CD14-positive monocyte (primary cell): ENCODE measurements around the gene NBEA. TPM values are rescaled to one million over a fixed set of nuclear protein-coding genes. Genes with fewer than 3 reads are reported as not detected.
"Not testable (repeated sequence)": the region's sequence is repeated elsewhere in the genome, so short reads cannot be mapped to it uniquely, and the experiment has no call there.

ENCODE experiments used
- DNase-seq, 3 donors: peaks; one replicate each; pipeline ENCODE4 v3.0.0-alpha.2; 2011 to 2022
- H2AFZ ChIP-seq: 2 replicates; pipeline ENCODE4 v1.6.0; 2012; ENCODE audit warnings: mild to moderate bottlenecking, low read depth, low read length, inconsistent platforms; ENCODE audit not compliant: insufficient read depth, poor library complexity, severe bottlenecking
- H3K27ac ChIP-seq, 2 donors: 1 replicate in 1 of 2; 2 replicates in 1 of 2; pipeline ENCODE4 v1.5.1; 2012 to 2013; ENCODE audit warnings: low read length in 2 of 2, control low read depth in 1 of 2, inconsistent platforms in 1 of 2, low read depth in 1 of 2, mild to moderate bottlenecking in 1 of 2
- H3K27me3 ChIP-seq, 2 donors: one replicate each; pipeline versions ENCODE4 v1.6.0 to v1.6.1; 2011 to 2013; ENCODE audit warnings: low read length in 2 of 2; ENCODE audit not compliant: control insufficient read depth in 2 of 2, insufficient read depth in 2 of 2
- H3K36me3 ChIP-seq, 2 donors: replicated peaks in 1 of 2; 1 replicate in 1 of 2; 2 replicates in 1 of 2; pipeline versions ENCODE4 v1.5.1 to v1.6.1; 2012 to 2013; ENCODE audit warnings: low read length in 2 of 2, control low read depth in 1 of 2, inconsistent platforms in 1 of 2, mild to moderate bottlenecking in 1 of 2; ENCODE audit not compliant: insufficient read depth in 2 of 2, control insufficient read depth in 1 of 2
- H3K4me1 ChIP-seq, 2 donors: 1 replicate in 1 of 2; 2 replicates in 1 of 2; pipeline versions ENCODE4 v1.5.1 to v1.6.1; 2012 to 2013; ENCODE audit warnings: low read length in 2 of 2, control low read depth in 1 of 2, inconsistent platforms in 1 of 2, mild to moderate bottlenecking in 1 of 2, moderate library complexity in 1 of 2; ENCODE audit not compliant: insufficient read depth in 2 of 2, control insufficient read depth in 1 of 2
- H3K4me2 ChIP-seq: replicated peaks from 2 replicates; pipeline ENCODE3; 2012; ENCODE audit warnings: low read length, moderate library complexity, mild to moderate bottlenecking; ENCODE audit not compliant: poor library complexity, severe bottlenecking; ENCODE audit errors: extremely low read depth
- H3K4me3 ChIP-seq, 3 experiments: fragments of 200-600 bp in 1 of 3; sonication (generic) in 1 of 3; replicated peaks in 1 of 3; 1 replicate in 2 of 3; 2 replicates in 1 of 3; pipeline ENCODE4 v1.5.1; 2011 to 2013; ENCODE audit warnings: low read length in 3 of 3, mild to moderate bottlenecking in 3 of 3, control low read depth in 2 of 3, low read depth in 2 of 3, inconsistent platforms in 1 of 3, moderate library complexity in 1 of 3
- H3K79me2 ChIP-seq: 2 replicates; pipeline ENCODE4 v1.6.0; 2012; ENCODE audit warnings: mild to moderate bottlenecking, control low read depth, inconsistent platforms, low read length, moderate library complexity; ENCODE audit not compliant: insufficient read depth
- H3K9ac ChIP-seq: 2 replicates; pipeline ENCODE4 v1.6.0; 2017; ENCODE audit warnings: low read length, mild to moderate bottlenecking; ENCODE audit not compliant: insufficient read depth, poor library complexity, severe bottlenecking
- H3K9me3 ChIP-seq, 2 donors: replicated peaks in 1 of 2; 1 replicate in 1 of 2; 2 replicates in 1 of 2; pipeline versions ENCODE4 v1.5.1 to v1.6.1; 2012 to 2013; ENCODE audit warnings: low read length in 2 of 2, control low read depth in 1 of 2; ENCODE audit not compliant: control insufficient read depth in 1 of 2, insufficient read depth in 1 of 2
- H4K20me1 ChIP-seq: 2 replicates; pipeline ENCODE4 v1.6.0; 2012; ENCODE audit warnings: mild to moderate bottlenecking, low read length, control low read depth, moderate library complexity; ENCODE audit not compliant: insufficient read depth
- H3K27ac Mint-ChIP-seq, 7 donors: one replicate each; pipeline ENCODE4 v1.8.0; 2020; ENCODE audit warnings: mild to moderate bottlenecking in 7 of 7, mixed read lengths in 7 of 7, moderate library complexity in 6 of 7, inconsistent platforms in 2 of 7
- H3K27me3 Mint-ChIP-seq, 3 donors: one replicate each; pipeline ENCODE4 v1.8.0; 2021 to 2022; ENCODE audit warnings: low read depth in 3 of 3, mild to moderate bottlenecking in 3 of 3, mixed read lengths in 3 of 3, moderate library complexity in 3 of 3, inconsistent platforms in 1 of 3
- H3K36me3 Mint-ChIP-seq, 2 donors: one replicate each; pipeline ENCODE4 v1.8.0; 2020; ENCODE audit warnings: mixed read lengths in 2 of 2, inconsistent platforms in 1 of 2, mild to moderate bottlenecking in 1 of 2
- H3K4me1 Mint-ChIP-seq: one replicate; pipeline ENCODE4 v1.8.0; 2020; ENCODE audit warnings: mild to moderate bottlenecking, mixed read lengths
- H3K4me3 Mint-ChIP-seq, 2 donors: one replicate each; pipeline ENCODE4 v1.8.0; 2020; ENCODE audit warnings: mild to moderate bottlenecking in 2 of 2, mixed read lengths in 2 of 2, moderate library complexity in 1 of 2
- H3K9me3 Mint-ChIP-seq, 7 donors: one replicate each; pipeline ENCODE4 v1.8.0; 2020 to 2022; ENCODE audit warnings: mixed read lengths in 7 of 7, mild to moderate bottlenecking in 6 of 7, moderate library complexity in 6 of 7, inconsistent platforms in 2 of 7
- WGBS: methylation state at CpG from one replicate; pipeline ENCODE4 v1.1.5; 2013; ENCODE audit warnings: missing lambda C conversion rate; ENCODE audit not compliant: insufficient coverage; 5-methylcytosine and 5-hydroxymethylcytosine counted together
- intact Hi-C, 2 donors: fragments of 100-400 bp; cut with micrococcal nuclease; formaldehyde crosslinking; loops; one replicate each; pipeline versions ENCODE4 v1.15.0 to v1.15.1; 2023
- polyA plus RNA-seq, 3 donors: library from polyadenylated mRNA; depleted of rRNA in 1 of 3; unstranded in 2 of 3; stranded (reverse) in 1 of 3; fragments of 300-500 nt in 2 of 3; fragments of >200 nt in 1 of 3; fragmentation: Illumina TruSeq in 2 of 3; gene quantifications; 1 replicate in 2 of 3; 2 replicates in 1 of 3; pipeline ENCODE4 v1.2.3, GENCODE V29; 2012 to 2021
- TF ChIP-seq, protein P1 (sequence below): fragments of 200-600 bp; IDR thresholded peaks from one replicate; pipeline ENCODE4 v1.8.0; 2022; ENCODE audit warnings: antibody characterized with exemption, mild to moderate bottlenecking

The NBEA gene
- polyA plus RNA-seq, 3 donors, result 0.03 to 0.23 (median 0.08) TPM

- Histone ChIP-seq H4K20me1 (no peaks in the 10 kb centered on the region), H3K9ac (no peak overlapping the region), H3K27me3 (no peaks in the 10 kb centered on the region), H3K4me2 (no peak overlapping the region), H2AFZ (no peak overlapping the region), H3K4me1 (no peaks in the 10 kb centered on the region), H3K9me3 (no peaks in the 10 kb centered on the region), H3K27ac (no peak overlapping the region), H3K36me3 (no peaks in the 10 kb centered on the region), H3K4me3 (no peak overlapping the region), H3K79me2 (no peaks in the 10 kb centered on the region)
- H3K4me3 Mint-ChIP-seq, result no peak overlapping the region
- intact Hi-C loops, result no loop called here
- H3K36me3 Mint-ChIP-seq, result no peaks in the 10 kb centered on the region
- no peak for DNase-seq
- WGBS, result 100% methylated on average over 1 of the region's 2 CpGs
- H3K27ac Mint-ChIP-seq, result no peak overlapping the region
- TF ChIP-seq, protein P1, sequence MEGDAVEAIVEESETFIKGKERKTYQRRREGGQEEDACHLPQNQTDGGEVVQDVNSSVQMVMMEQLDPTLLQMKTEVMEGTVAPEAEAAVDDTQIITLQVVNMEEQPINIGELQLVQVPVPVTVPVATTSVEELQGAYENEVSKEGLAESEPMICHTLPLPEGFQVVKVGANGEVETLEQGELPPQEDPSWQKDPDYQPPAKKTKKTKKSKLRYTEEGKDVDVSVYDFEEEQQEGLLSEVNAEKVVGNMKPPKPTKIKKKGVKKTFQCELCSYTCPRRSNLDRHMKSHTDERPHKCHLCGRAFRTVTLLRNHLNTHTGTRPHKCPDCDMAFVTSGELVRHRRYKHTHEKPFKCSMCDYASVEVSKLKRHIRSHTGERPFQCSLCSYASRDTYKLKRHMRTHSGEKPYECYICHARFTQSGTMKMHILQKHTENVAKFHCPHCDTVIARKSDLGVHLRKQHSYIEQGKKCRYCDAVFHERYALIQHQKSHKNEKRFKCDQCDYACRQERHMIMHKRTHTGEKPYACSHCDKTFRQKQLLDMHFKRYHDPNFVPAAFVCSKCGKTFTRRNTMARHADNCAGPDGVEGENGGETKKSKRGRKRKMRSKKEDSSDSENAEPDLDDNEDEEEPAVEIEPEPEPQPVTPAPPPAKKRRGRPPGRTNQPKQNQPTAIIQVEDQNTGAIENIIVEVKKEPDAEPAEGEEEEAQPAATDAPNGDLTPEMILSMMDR, result no peak
- no peaks in the 10 kb centered on the region for H3K27me3 Mint-ChIP-seq
- H3K9me3 Mint-ChIP-seq, result peaks cover 0 to 12% (median 3%) of the 10 kb centered on the region in 7 donors
- no peaks in the 10 kb centered on the region for H3K4me1 Mint-ChIP-seq
Measured at GRCh38 chr13:35392768-35393167, 450.7 kb downstream of the NBEA start.

DNA sequence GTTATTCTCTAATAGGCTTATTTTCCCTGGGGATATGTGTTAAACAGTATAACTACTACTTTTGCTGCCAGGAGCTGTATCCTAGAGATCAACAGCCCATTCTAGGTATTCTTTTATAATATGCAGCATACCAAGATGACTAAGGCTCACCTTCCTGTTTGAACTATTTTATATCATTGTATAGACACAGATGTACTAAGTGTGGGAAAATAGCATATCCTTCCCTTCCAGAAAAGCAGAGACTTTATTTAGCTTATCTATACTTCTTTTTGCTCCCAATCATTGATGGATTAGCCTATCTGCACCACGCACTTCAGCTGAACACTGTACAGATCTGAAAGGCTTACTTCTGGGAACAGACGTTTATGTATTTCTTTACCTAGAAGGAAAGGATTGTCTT lies 451.8 kb downstream of the NBEA start:
- Histone ChIP-seq H3K27ac (no peak overlapping the region), H3K9me3 (no peaks in the 10 kb centered on the region), H3K79me2 (no peaks in the 10 kb centered on the region), H3K4me1 (no peaks in the 10 kb centered on the region), H3K36me3 (no peaks in the 10 kb centered on the region), H4K20me1 (no peaks in the 10 kb centered on the region), H3K27me3 (no peaks in the 10 kb centered on the region), H3K4me3 (no peak overlapping the region), H3K4me2 (no peak overlapping the region), H3K9ac (no peak overlapping the region), H2AFZ (no peak overlapping the region)
- no peak overlapping the region for H3K4me3 Mint-ChIP-seq
- TF ChIP-seq, protein P1, result no peak
- H3K36me3 Mint-ChIP-seq, result no peaks in the 10 kb centered on the region
- intact Hi-C loops, result no loop called here
- no CpG with 5 or more reads among the region's 2 CpGs for WGBS
- H3K9me3 Mint-ChIP-seq, result peaks cover 0 to 12% (median 3%) of the 10 kb centered on the region in 7 donors
- no peaks in the 10 kb centered on the region for H3K4me1 Mint-ChIP-seq
- no peak overlapping the region for H3K27ac Mint-ChIP-seq
- DNase-seq, result no peak
- no peaks in the 10 kb centered on the region for H3K27me3 Mint-ChIP-seq

DNA sequence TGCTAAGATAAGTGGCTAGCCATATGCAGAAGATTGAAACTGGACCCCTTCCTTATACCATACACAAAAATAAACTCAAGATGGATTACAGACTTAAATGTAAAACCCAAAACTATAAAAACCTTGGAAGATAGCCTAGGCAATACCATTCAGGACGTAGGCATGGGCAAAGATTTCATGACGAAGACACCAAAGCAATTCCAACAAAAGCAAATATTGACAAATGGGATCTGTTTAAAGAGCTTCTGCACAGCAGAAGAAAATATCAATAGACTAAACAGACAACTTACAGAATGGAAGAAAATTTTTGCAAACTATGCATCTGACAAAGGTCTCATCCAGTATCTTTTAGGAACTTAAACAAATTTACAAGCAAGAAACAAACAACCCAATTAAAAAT lies 466.2 kb downstream of the NBEA start:
- H3K36me3 Mint-ChIP-seq, H3K79me2 ChIP-seq, H3K36me3 ChIP-seq, H3K9me3 ChIP-seq, intact Hi-C loops, H3K27ac Mint-ChIP-seq, H2AFZ ChIP-seq, H3K4me3 Mint-ChIP-seq, H4K20me1 ChIP-seq, H3K9ac ChIP-seq, H3K4me1 Mint-ChIP-seq, H3K4me3 ChIP-seq, H3K4me1 ChIP-seq, H3K27me3 ChIP-seq, DNase-seq, H3K27me3 Mint-ChIP-seq, H3K4me2 ChIP-seq, H3K9me3 Mint-ChIP-seq, H3K27ac ChIP-seq: not testable (repeated sequence)
- 100% methylated on average over 1 of the region's 2 CpGs for WGBS
